ENCODE measurements around the gene PHF21A. TPM values are rescaled to one million over a fixed set of nuclear protein-coding genes. Genes with fewer than 3 reads are reported as not detected.

PHF21A gene
- total and polyA plus RNA-seq, 2 of the 13 experiments (the other 11 are each of a cell fraction or from before 2014, with no cell fraction given), result 4.1 to 34.6 TPM

GRCh38 chr11:45974806-45975205, 146.4 kb downstream of the PHF21A start:
- FAIRE-seq, result no peak
- TF ChIP-seq ZNF468 (CRISPR knock-in tag; IDR thresholded peaks at IDR 0.05), result no peak
- no peak for TF ChIP-seq ZNF407 (CRISPR knock-in tag; IDR thresholded peaks at IDR 0.05; ENCODE audit: not compliant biosample characterization)
- no peak for TF ChIP-seq ZNF800 (CRISPR knock-in tag; IDR thresholded peaks at IDR 0.05)
- no peak for TF ChIP-seq CC2D1A (CRISPR knock-in tag; IDR thresholded peaks at IDR 0.05)
- TF ChIP-seq FUBP1 (CRISPR knock-in tag; IDR thresholded peaks at IDR 0.05; ENCODE audit: borderline replicate concordance), result no peak
- no peak for TF ChIP-seq ZNF841 (CRISPR knock-in tag; IDR thresholded peaks at IDR 0.05; ENCODE audit: borderline replicate concordance)
- TF ChIP-seq ZNF383 (CRISPR knock-in tag; IDR thresholded peaks at IDR 0.05; ENCODE audit: borderline replicate concordance), result no peak
- TF ChIP-seq U2AF1 (optimal IDR thresholded peaks at IDR 0.05; ENCODE audit: low read depth, low read length), result no peak
- H3K4me1 ChIP-seq (ENCODE audit: insufficient read depth, low read length), result no peaks in the 10 kb centered on the region
- no peak overlapping the region for H3K27ac ChIP-seq (ENCODE audit: extremely low read length, insufficient read depth, low read length)
- intact Hi-C loops (cut with micrococcal nuclease; ENCODE audit: unreplicated experiment), result no loop called here
- DNase-seq (ENCODE audit: low spot score), result no peak
- H3K4me3 ChIP-seq (replicated peaks in 1 of 3; ENCODE audit: insufficient read depth in 1 of 3, low read depth in 2 of 3, low read length in 3 of 3), result no peak overlapping the region
- no peaks in the 10 kb centered on the region for H3K27me3 ChIP-seq (ENCODE audit: control insufficient read depth in 1 of 2, insufficient read depth in 2 of 2, low read length in 2 of 2)
- H3K36me3 ChIP-seq (replicated peaks in 1 of 2; ENCODE audit: control insufficient read depth in 1 of 2, insufficient read depth in 2 of 2, low read length in 2 of 2), result peaks cover 2 to 34% of the 10 kb centered on the region in 2 experiments; a peak in 4 of 5 replicates
- no peaks in the 10 kb centered on the region for H4K20me1 ChIP-seq (ENCODE audit: insufficient read depth, low read length)
- no peak overlapping the region for H3K9ac ChIP-seq (ENCODE audit: insufficient read depth, low read depth, low read length)
- ChIA-PET CTCF (ENCODE audit: low intra/inter-chr PET ratio, low total read pairs) (no interaction called here), POLR2A (no interaction called here)
- no peaks in the 10 kb centered on the region for H3K9me3 ChIP-seq (ENCODE audit: low read length)
- ATAC-seq, result no peak
- in situ Hi-C loops (cut with HindIII; ENCODE audit: extremely low pct_ligation_motif_present, low pct_unique_long_range_greater_than_20kb), result no loop called here
- no TSS peak for BruUV-seq (replicated peaks)
- H3K4me2 ChIP-seq (ENCODE audit: low read depth, low read length), result no peak overlapping the region
- 100% methylated on average over 1 of the region's 1 CpG for WGBS (ENCODE audit: low lambda C conversion rate)
- no peaks in the 10 kb centered on the region for H3K79me2 ChIP-seq (ENCODE audit: insufficient read depth, low read length)
- H2AFZ ChIP-seq (ENCODE audit: low read length), result no peak overlapping the region
